HG03469 (cell line): ENCODE measurements around the gene FRS3.
A peak's percentile ranks its signal among the peaks of the same experiment; 100 is the strongest.
"Not testable (repeated sequence)": the region's sequence is repeated elsewhere in the genome, so short reads cannot be mapped to it uniquely, and the experiment has no call there.

Experiments
- ATAC-seq: cut with Tn5 transposase; IDR thresholded peaks from one replicate; pipeline ENCODE4 v1.9.1; 2021; ENCODE audit warnings: mild to moderate bottlenecking, moderate library complexity, moderate number of reproducible peaks; ENCODE audit not compliant: unreplicated experiment

Gene FRS3

GRCh38 chr6:41779788-41780550 lies at the start of gene FRS3:
FRS3 (minus strand) TSS chr6:41779900; CDS start chr6:41776987, 2,913 bp downstream.
- peak; percentile 91 for ATAC-seq

GRCh38 chr6:41826343-41827022 lies 46.8 kb upstream of the FRS3 start:
- no peak for ATAC-seq

- ATAC-seq, result no peak
Observed at GRCh38 chr6:41824571-41825569, 45.2 kb upstream of the FRS3 start.

- no peak for ATAC-seq
Observed at GRCh38 chr6:41823178-41823577, 43.5 kb upstream of the FRS3 start.

GRCh38 chr6:41822021-41822420 lies 42.3 kb upstream of the FRS3 start:
- no peak for ATAC-seq

- ATAC-seq, result no peak
Observed at GRCh38 chr6:41821266-41821665, 41.6 kb upstream of the FRS3 start.

- ATAC-seq, result no peak
Observed at GRCh38 chr6:41818271-41819054, 38.8 kb upstream of the FRS3 start.

- ATAC-seq, result no peak
Observed at GRCh38 chr6:41815587-41815986, 35.9 kb upstream of the FRS3 start.

GRCh38 chr6:41814629-41815028 lies 34.9 kb upstream of the FRS3 start:
- ATAC-seq, result no peak

GRCh38 chr6:41813956-41814355 lies 34.3 kb upstream of the FRS3 start:
- ATAC-seq, result no peak

GRCh38 chr6:41813469-41813868 lies 33.8 kb upstream of the FRS3 start:
- no peak for ATAC-seq

- ATAC-seq, result not testable (repeated sequence)
Observed at GRCh38 chr6:41811946-41812345, 32.2 kb upstream of the FRS3 start.

- no peak for ATAC-seq
Observed at GRCh38 chr6:41811095-41811494, 31.4 kb upstream of the FRS3 start.

GRCh38 chr6:41805830-41806774 lies 26.4 kb upstream of the FRS3 start:
- ATAC-seq, result no peak

- no peak for ATAC-seq
Observed at GRCh38 chr6:41801380-41801779, 21.7 kb upstream of the FRS3 start.

GRCh38 chr6:41799559-41799911 lies 19.8 kb upstream of the FRS3 start:
- no peak for ATAC-seq

- no peak for ATAC-seq
Observed at GRCh38 chr6:41798901-41799558, 19.3 kb upstream of the FRS3 start.

- ATAC-seq, result no peak
Observed at GRCh38 chr6:41796474-41796873, 16.8 kb upstream of the FRS3 start.

GRCh38 chr6:41791984-41792383 lies 12.3 kb upstream of the FRS3 start:
- ATAC-seq, result no peak
